Rectal smooth muscle tissue (tissue), 1 donor: ENCODE measurements around the gene NDUFAF7.

Source experiments
- H3K27ac ChIP-seq: one replicate; pipeline ENCODE4 v1.7.0; 2013; ENCODE audit warnings: low read depth, low read length, inconsistent platforms
- H3K27me3 ChIP-seq: one replicate; pipeline ENCODE4 v1.7.0; 2013; ENCODE audit warnings: low read length; ENCODE audit not compliant: control insufficient read depth, insufficient read depth
- H3K36me3 ChIP-seq: one replicate; pipeline ENCODE4 v1.7.0; 2013; ENCODE audit warnings: low read length; ENCODE audit not compliant: control insufficient read depth, insufficient read depth
- H3K4me1 ChIP-seq: one replicate; pipeline ENCODE4 v1.7.0; 2013; ENCODE audit warnings: low read length; ENCODE audit not compliant: control insufficient read depth, insufficient read depth
- H3K4me3 ChIP-seq: one replicate; pipeline ENCODE4 v1.7.0; 2013; ENCODE audit warnings: low read length
- H3K9ac ChIP-seq: one replicate; pipeline ENCODE4 v1.7.0; 2013; ENCODE audit warnings: low read length

NDUFAF7 gene

DNA sequence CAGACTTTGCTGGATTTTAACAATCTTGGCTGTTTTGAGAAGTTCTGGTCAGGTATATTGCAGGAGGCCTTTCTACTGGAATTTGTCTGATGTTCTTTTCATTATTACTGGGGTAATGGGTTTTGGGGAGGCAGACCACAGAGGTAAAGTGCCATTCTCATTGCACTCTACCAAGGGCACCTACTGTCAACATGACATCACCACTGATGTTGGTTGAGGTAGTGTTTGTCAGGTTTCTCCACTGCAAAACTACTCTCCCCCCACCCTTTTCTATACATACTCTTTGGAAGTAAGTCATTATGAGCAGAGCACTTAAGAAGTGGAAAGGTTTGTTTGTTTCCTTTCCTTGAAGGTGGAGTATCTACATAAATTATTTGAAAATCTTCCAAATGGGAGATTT lies 66.2 kb downstream of the NDUFAF7 start:
- no peaks in the 10 kb centered on the region for H3K36me3 ChIP-seq
- H3K27ac ChIP-seq = no peak overlapping the region
- H3K27me3 ChIP-seq = no peaks in the 10 kb centered on the region
- H3K4me3 ChIP-seq = no peak overlapping the region
- no peak overlapping the region for H3K9ac ChIP-seq
- H3K4me1 ChIP-seq = no peaks in the 10 kb centered on the region
